HG02970 (cell line): ENCODE results near the gene RTN3.
"Not testable (repeated sequence)": the region's sequence is repeated elsewhere in the genome, so short reads cannot be mapped to it uniquely, and the experiment has no call there.

Experiments used
- ATAC-seq: cut with Tn5 transposase; IDR thresholded peaks from one replicate; pipeline ENCODE4 v1.9.1; 2021; ENCODE audit warnings: mild to moderate bottlenecking, moderate library complexity, moderate number of reproducible peaks; ENCODE audit not compliant: unreplicated experiment, low FRiP score

Gene RTN3

GRCh38 chr11:63767267-63767564 lies 85.9 kb downstream of the RTN3 start:
- no peak for ATAC-seq

GRCh38 chr11:63767565-63768236 lies 86.4 kb downstream of the RTN3 start:
- ATAC-seq, result peak; percentile 7

- ATAC-seq, result peak; percentile 52
These were observed 87.1 kb downstream of the RTN3 start, which contains the start of gene ZFTA for GRCh38 chr11:63768237-63769041. TSS of gene ZFTA (minus strand) at chr11:63768775. CDS start at chr11:63768622, 153 bp downstream.

- peak; percentile 26 for ATAC-seq
These were observed 87.9 kb downstream of the RTN3 start for GRCh38 chr11:63769042-63769713.

GRCh38 chr11:63769714-63770455 lies 88.6 kb downstream of the RTN3 start:
- ATAC-seq, result no peak

GRCh38 chr11:63770763-63771162 lies 89.5 kb downstream of the RTN3 start:
- ATAC-seq, result no peak

GRCh38 chr11:63771741-63772318 lies 90.5 kb downstream of the RTN3 start:
- not testable (repeated sequence) for ATAC-seq

GRCh38 chr11:63775191-63775590 lies 93.9 kb downstream of the RTN3 start:
- ATAC-seq, result no peak

- no peak for ATAC-seq
These were observed 97.7 kb downstream of the RTN3 start for GRCh38 chr11:63779039-63779438.

GRCh38 chr11:63782749-63783148 lies 101.4 kb downstream of the RTN3 start:
- ATAC-seq, result no peak

- no peak for ATAC-seq
These were observed 102.8 kb downstream of the RTN3 start for GRCh38 chr11:63783925-63784592.

- ATAC-seq, result no peak
These were observed 104.5 kb downstream of the RTN3 start for GRCh38 chr11:63785823-63786222.

GRCh38 chr11:63791495-63792167 lies 110.3 kb downstream of the RTN3 start:
- ATAC-seq, result no peak

- no peak for ATAC-seq
These were observed 111.9 kb downstream of the RTN3 start for GRCh38 chr11:63793161-63793560.

GRCh38 chr11:63795066-63795465 lies 113.8 kb downstream of the RTN3 start:
- no peak for ATAC-seq

- no peak for ATAC-seq
These were observed 119.6 kb downstream of the RTN3 start for GRCh38 chr11:63800921-63801320.

GRCh38 chr11:63802637-63803414 lies 121.5 kb downstream of the RTN3 start:
- ATAC-seq, result no peak

GRCh38 chr11:63804259-63804658 lies 123.0 kb downstream of the RTN3 start:
- no peak for ATAC-seq
